H1 (cell line): Measurements from ENCODE around the gene SPCS1. TPM values are rescaled to one million over a fixed set of nuclear protein-coding genes. Genes with fewer than 3 reads are reported as not detected.

ENCODE experiments used
- CTCF ChIA-PET: fragments of 300-600 bp; sonication (Branson Sonifier 250); formaldehyde crosslinking; loops from one replicate; lab custom pipeline; 2021; ENCODE audit not compliant: partially characterized antibody; lab: Charles Lee
- POLR2A ChIA-PET: fragments of 300-600 bp; sonication (Branson Sonifier 250); formaldehyde crosslinking; loops from one replicate; lab custom pipeline; 2021; ENCODE audit warnings: inconsistent platforms; ENCODE audit not compliant: partially characterized antibody; lab: Charles Lee
- DNase-seq, 2 experiments: peaks; one replicate each; pipeline versions ENCODE4 v3.0.0 to v3.0.0-alpha.2; 2010 to 2022; ENCODE audit warnings: low spot score in 2 of 2, low read depth in 1 of 2, mixed read lengths in 1 of 2
- FAIRE-seq: peaks from 2 replicates; lab custom pipeline; 2011; peaks lifted over from hg19 to GRCh38; lab: Jason Lieb, UNC
- H2AFZ ChIP-seq: 2 replicates; pipeline ENCODE4 v1.8.1; 2012; ENCODE audit warnings: low read length, inconsistent platforms
- H2AK5ac ChIP-seq: 2 replicates; pipeline ENCODE4 v1.6.1; 2013; ENCODE audit warnings: low read depth, low read length
- H2BK120ac ChIP-seq: replicated peaks from 2 replicates; pipeline ENCODE3; 2013; ENCODE audit warnings: low read depth, low read length, inconsistent platforms
- H2BK12ac ChIP-seq: 2 replicates; pipeline ENCODE4 v1.6.1; 2013; ENCODE audit warnings: low read depth, low read length
- H2BK15ac ChIP-seq: 2 replicates; pipeline ENCODE4 v1.6.1; 2013; ENCODE audit warnings: low read length
- H2BK20ac ChIP-seq: 2 replicates; pipeline ENCODE4 v1.6.1; 2013; ENCODE audit warnings: low read length
- H2BK5ac ChIP-seq: 2 replicates; pipeline ENCODE4 v1.6.1; 2013; ENCODE audit warnings: low read depth, low read length
- H3K14ac ChIP-seq: 2 replicates; pipeline ENCODE4 v1.6.1; 2013; ENCODE audit warnings: inconsistent platforms; ENCODE audit not compliant: insufficient read length
- H3K18ac ChIP-seq: 2 replicates; pipeline ENCODE4 v1.6.1; 2013; ENCODE audit warnings: low read length; ENCODE audit errors: extremely low read depth
- H3K23ac ChIP-seq: 2 replicates; pipeline ENCODE4 v1.6.1; 2013; ENCODE audit warnings: inconsistent platforms; ENCODE audit not compliant: insufficient read length
- H3K23me2 ChIP-seq: 2 replicates; pipeline ENCODE4 v1.6.1; 2013; ENCODE audit warnings: low read depth, low read length
- H3K27ac ChIP-seq: 2 replicates; pipeline ENCODE4 v1.6.1; 2011; ENCODE audit warnings: low read depth, low read length, inconsistent platforms
- H3K27me3 ChIP-seq, 4 experiments: replicated peaks in 1 of 4; 1 replicate in 1 of 4; 2 replicates in 3 of 4; pipeline versions ENCODE4 v1.6.1 to v1.8.1; 2011 to 2013; ENCODE audit warnings: low read length in 3 of 4, mild to moderate bottlenecking in 3 of 4, inconsistent platforms in 2 of 4, mixed read lengths in 2 of 4, moderate library complexity in 1 of 4; ENCODE audit not compliant: control insufficient read depth in 3 of 4, insufficient read depth in 3 of 4; ENCODE audit errors: extremely low read depth in 1 of 4
- H3K36me3 ChIP-seq, 4 experiments: 2 replicates each; pipeline versions ENCODE4 v1.6.1 to v1.8.1; 2011 to 2013; ENCODE audit warnings: mild to moderate bottlenecking in 4 of 4, low read length in 3 of 4, moderate library complexity in 2 of 4, control low read depth in 1 of 4, inconsistent platforms in 1 of 4; ENCODE audit not compliant: insufficient read depth in 4 of 4, control insufficient read depth in 2 of 4
- H3K4ac ChIP-seq: replicated peaks from 2 replicates; pipeline ENCODE3; 2013; ENCODE audit warnings: low read length, low read depth, mixed read lengths, inconsistent platforms; ENCODE audit not compliant: insufficient read length
- H3K4me1 ChIP-seq, 4 experiments: replicated peaks in 1 of 4; 1 replicate in 1 of 4; 2 replicates in 3 of 4; pipeline versions ENCODE4 v1.6.1 to v1.8.1; 2011 to 2013; ENCODE audit warnings: low read length in 3 of 4, inconsistent platforms in 2 of 4, mixed read lengths in 1 of 4; ENCODE audit not compliant: insufficient read depth in 4 of 4, control insufficient read depth in 3 of 4
- H3K4me2 ChIP-seq, 2 experiments: 2 replicates each; pipeline versions ENCODE4 v1.6.1 to v1.8.1; 2011 to 2013; ENCODE audit warnings: low read depth in 2 of 2, low read length in 2 of 2, control low read depth in 1 of 2, inconsistent platforms in 1 of 2, mild to moderate bottlenecking in 1 of 2; ENCODE audit not compliant: insufficient read depth in 1 of 2
- H3K4me3 ChIP-seq, 4 experiments: fragments of 200-600, 300-600 bp in 1 of 4; sonication (generic), shearing (Covaris generic), sonication (Bioruptor Twin) in 1 of 4; 2 replicates each; pipeline versions ENCODE4 v1.5.1 to v1.8.1; 2011 to 2016; ENCODE audit warnings: low read length in 4 of 4, low read depth in 3 of 4, control low read depth in 2 of 4, inconsistent platforms in 2 of 4, mild to moderate bottlenecking in 2 of 4, mixed read lengths in 1 of 4, moderate library complexity in 1 of 4; ENCODE audit not compliant: insufficient read depth in 2 of 4; ENCODE audit errors: extremely low read depth in 1 of 4
- H3K56ac ChIP-seq: replicated peaks from 2 replicates; pipeline ENCODE3; 2013; ENCODE audit warnings: low read depth, mild to moderate bottlenecking, mixed read lengths, low read length, inconsistent platforms; ENCODE audit not compliant: insufficient read length
- H3K79me1 ChIP-seq: 2 replicates; pipeline ENCODE4 v1.6.1; 2013; ENCODE audit warnings: low read depth, low read length, control low read depth
- H3K79me2 ChIP-seq, 2 experiments: 2 replicates each; pipeline versions ENCODE4 v1.6.1 to v1.8.1; 2012 to 2013; ENCODE audit warnings: low read length in 2 of 2, mild to moderate bottlenecking in 2 of 2, inconsistent platforms in 1 of 2; ENCODE audit not compliant: insufficient read depth in 2 of 2, control insufficient read depth in 1 of 2
- H3K9ac ChIP-seq, 4 experiments: replicated peaks in 1 of 4; 1 replicate in 1 of 4; 2 replicates in 3 of 4; pipeline versions ENCODE4 v1.6.1 to v1.8.1; 2011 to 2013; ENCODE audit warnings: low read depth in 3 of 4, low read length in 3 of 4, control low read depth in 2 of 4, mild to moderate bottlenecking in 2 of 4, moderate library complexity in 2 of 4, inconsistent platforms in 1 of 4; ENCODE audit errors: extremely low read depth in 1 of 4
- H3K9me3 ChIP-seq, 2 experiments: 2 replicates each; pipeline versions ENCODE4 v1.6.1 to v1.8.1; 2012 to 2013; ENCODE audit warnings: mild to moderate bottlenecking in 2 of 2, moderate library complexity in 2 of 2, control low read depth in 1 of 2, inconsistent platforms in 1 of 2, low read depth in 1 of 2, low read length in 1 of 2, mixed read lengths in 1 of 2; ENCODE audit not compliant: insufficient read depth in 2 of 2
- H4K20me1 ChIP-seq, 2 experiments: replicated peaks in 1 of 2; 2 replicates each; pipeline versions ENCODE3 to v1.8.1; 2011 to 2013; ENCODE audit warnings: inconsistent platforms in 2 of 2, low read length in 2 of 2, mild to moderate bottlenecking in 1 of 2; ENCODE audit not compliant: insufficient read depth in 2 of 2, control insufficient read depth in 1 of 2
- H4K5ac ChIP-seq: 2 replicates; pipeline ENCODE4 v1.6.1; 2013; ENCODE audit warnings: low read length, low read depth, mixed read lengths, inconsistent platforms; ENCODE audit not compliant: insufficient read length
- H4K8ac ChIP-seq: 2 replicates; pipeline ENCODE4 v1.8.0; 2013; ENCODE audit warnings: mild to moderate bottlenecking, moderate library complexity, low read length, inconsistent platforms; ENCODE audit not compliant: insufficient read depth; ENCODE audit errors: extremely low read depth
- H4K91ac ChIP-seq: replicated peaks from 2 replicates; pipeline ENCODE3; 2013; ENCODE audit warnings: low read length, mixed read lengths, inconsistent platforms; ENCODE audit not compliant: insufficient read length
- ASH2L ChIP-seq: fragments of 200-600, 300-600 bp; sonication (generic); IDR thresholded peaks from one replicate; pipeline ENCODE4 v1.7.1; 2017; ENCODE audit warnings: low read length
- CBX5 ChIP-seq: fragments of 300-800, 300-1000 bp; sonication (generic); IDR thresholded peaks from 2 replicates; pipeline ENCODE4 v1.7.1; 2016; ENCODE audit warnings: antibody characterized with exemption, low read length, low read depth
- CHD1 ChIP-seq: IDR thresholded peaks from 2 replicates; pipeline ENCODE4 v1.6.1; 2012; ENCODE audit warnings: low read depth, low read length, improper control_type of control experiment
- POLR2A ChIP-seq, 2 experiments: IDR thresholded peaks; 1 replicate in 1 of 2; 2 replicates in 1 of 2; pipeline ENCODE4 v1.6.1; 2011; ENCODE audit warnings: low read depth in 2 of 2, low read length in 2 of 2, mild to moderate bottlenecking in 2 of 2; ENCODE audit errors: control extremely low read depth in 1 of 2
- RAD21 ChIP-seq, 2 experiments: IDR thresholded peaks in 1 of 2; conservative IDR thresholded peaks in 1 of 2; 2 replicates each; pipeline ENCODE4 v1.6.1; 2011; ENCODE audit warnings: low read depth in 2 of 2, low read length in 2 of 2, improper control_type of control experiment in 1 of 2, inconsistent platforms in 1 of 2, mild to moderate bottlenecking in 1 of 2, moderate library complexity in 1 of 2
- ZNF274 ChIP-seq: IDR thresholded peaks from 2 replicates; pipeline ENCODE4 v1.7.0; 2012; ENCODE audit warnings: low read length, borderline replicate concordance; ENCODE audit errors: extremely low read depth
- WGBS, 2 experiments: shearing (Covaris generic) in 1 of 2; methylation state at CpG; one replicate each; pipeline versions ENCODE4 v1.1.6 to v1.1.7; 2013 to 2015; ENCODE audit warnings: low lambda C conversion rate in 2 of 2, mixed read lengths in 2 of 2, inconsistent platforms in 1 of 2, low coverage in 1 of 2, missing lambda C conversion rate in 1 of 2; ENCODE audit not compliant: insufficient replicate concordance in 2 of 2, insufficient coverage in 1 of 2, insufficient read length in 1 of 2; ENCODE audit errors: extremely low coverage in 1 of 2, missing lambda C conversion rate in 1 of 2; 5-methylcytosine and 5-hydroxymethylcytosine counted together
- polyA plus RNA-seq, 7 experiments: library from polyadenylated mRNA; depleted of rRNA in 3 of 7; stranded (reverse) in 5 of 7; unstranded in 2 of 7; fragments of >200 nt in 5 of 7; fragments of 200-250 nt in 2 of 7; gene quantifications; 1 replicate in 5 of 7; 2 replicates in 1 of 7; 4 replicates in 1 of 7; pipeline versions ENCODE4 v1.2.1 to v1.2.3, GENCODE V29; 2011 to 2013; ENCODE audit warnings: missing spikeins in 2 of 7, mixed read lengths in 2 of 7
- total RNA-seq: library from RNA; stranded (reverse); fragmentation: NEBNext Ultra II Directional; extraction: Animal tissue kit (Norgen Biotek cat#: 25700); gene quantifications from 2 replicates; pipeline ENCODE4 v1.2.1, GENCODE V29; 2021

The SPCS1 gene
- total and polyA plus RNA-seq, 2 of the 8 experiments (the other 6 are each of a cell fraction or from before 2014, with no cell fraction given), result 104 to 191 TPM

- Histone ChIP-seq H2BK5ac (no peak overlapping the region), H2BK120ac (no peak overlapping the region), H3K4ac (no peak overlapping the region), H3K79me2 (no peaks in the 10 kb centered on the region), H3K14ac (no peak overlapping the region), H3K18ac (no peak overlapping the region), H4K91ac (no peak overlapping the region), H2AFZ (no peak overlapping the region), H4K5ac (no peak overlapping the region), H3K4me3 (no peak overlapping the region), H3K23ac (no peak overlapping the region), H4K8ac (no peak overlapping the region), H4K20me1 (peaks cover 0 to 2% of the 10 kb centered on the region in 2 experiments), H3K4me1 (no peaks in the 10 kb centered on the region), H2BK15ac (no peak overlapping the region), H3K23me2 (no peaks in the 10 kb centered on the region), H3K27me3 (no peaks in the 10 kb centered on the region), H3K56ac (no peak overlapping the region), H2AK5ac (no peak overlapping the region), H3K79me1 (no peaks in the 10 kb centered on the region; the same call in 1 of the 2 replicates), H2BK20ac (no peak overlapping the region), H3K4me2 (no peak overlapping the region), H3K9me3 (no peaks in the 10 kb centered on the region), H2BK12ac (no peak overlapping the region), H3K27ac (no peak overlapping the region), H3K9ac (no peak overlapping the region), H3K36me3 (peaks cover 12 to 34% (median 18%) of the 10 kb centered on the region in 4 experiments)
- WGBS, 2 experiments, result 80% methylated on average over 3 of the region's 3 CpGs; no CpG with 5 or more reads in 1 of the 2 experiments
- ChIA-PET CTCF (no interaction called here), POLR2A (no interaction called here)
- FAIRE-seq (no peak), DNase-seq (no peak)
- TF ChIP-seq ASH2L (no peak), CHD1 (no peak), ZNF274 (no peak), POLR2A (IDR thresholded peaks at IDR 0.05; ENCODE audit: control extremely low read depth in 1 of 2, low read depth in 2 of 2, low read length in 2 of 2) (no peak), CBX5 (no peak), RAD21 (IDR thresholded peaks at IDR 0.05 in 1 of 2, conservative IDR thresholded peaks at IDR 0.05 in 1 of 2; ENCODE audit: low read depth in 2 of 2, low read length in 2 of 2) (no peak)
Measured at GRCh38 chr3:52663098-52663497, 42.8 kb upstream of the SPCS1 start.
